UCSD-AML1 (cell line): ENCODE data around the gene ITPR1.

Experiments used
- DNase-seq: peaks from one replicate; lab custom pipeline; 2025; ENCODE audit not compliant: unreplicated experiment; lab: John Stamatoyannopoulos, UW

ITPR1 gene

GRCh38 chr3:4820296-4821121 is 327.4 kb downstream of the ITPR1 start:
- no peak for DNase-seq

DNA sequence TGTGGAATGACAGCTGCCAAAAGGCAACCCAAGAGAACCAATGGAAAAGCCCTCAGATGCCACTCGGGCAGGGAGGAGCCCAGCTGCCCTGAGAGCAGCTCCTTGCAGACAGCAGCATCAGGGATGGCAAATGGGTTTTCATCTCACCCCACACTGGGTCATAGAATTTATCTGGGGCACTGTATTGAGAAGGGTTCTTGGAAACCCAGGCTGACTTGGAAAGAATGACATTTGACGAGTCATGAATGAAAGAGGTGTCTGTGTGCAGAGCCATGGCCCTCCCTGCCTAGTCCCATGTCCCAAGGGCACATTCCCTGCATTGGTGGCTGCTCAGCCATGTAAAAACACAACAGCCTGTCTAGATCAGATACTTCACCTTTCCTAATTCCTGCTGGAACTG is 328.2 kb downstream of the ITPR1 start:
- no peak for DNase-seq

GRCh38 chr3:4821975-4822374 is 328.8 kb downstream of the ITPR1 start:
- DNase-seq = no peak

DNA sequence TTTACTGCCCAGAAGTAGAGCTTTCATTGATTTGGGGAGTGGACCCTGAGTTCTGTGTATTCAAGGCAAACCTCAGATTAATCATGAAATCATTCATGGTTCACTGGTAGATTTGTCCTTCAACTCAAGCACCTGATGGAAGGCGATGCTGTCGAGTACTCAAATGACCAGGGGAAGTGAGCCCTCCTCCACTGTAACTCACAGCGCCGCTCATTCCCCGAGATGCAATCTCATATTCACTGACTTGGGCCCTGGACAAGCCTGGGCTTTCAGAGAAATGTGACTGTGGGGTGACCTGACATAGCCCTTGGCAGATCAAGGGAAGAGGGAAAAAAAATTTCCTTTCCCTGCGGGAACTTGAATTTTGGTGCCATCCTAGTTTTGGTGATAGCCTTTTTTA is 329.4 kb downstream of the ITPR1 start:
- no peak for DNase-seq

GRCh38 chr3:4823385-4823784 is 330.2 kb downstream of the ITPR1 start:
- no peak for DNase-seq

- DNase-seq = no peak
Observed at GRCh38 chr3:4823986-4824925, 331.1 kb downstream of the ITPR1 start.

- no peak for DNase-seq
Observed at GRCh38 chr3:4824926-4825325, 331.8 kb downstream of the ITPR1 start.

DNA sequence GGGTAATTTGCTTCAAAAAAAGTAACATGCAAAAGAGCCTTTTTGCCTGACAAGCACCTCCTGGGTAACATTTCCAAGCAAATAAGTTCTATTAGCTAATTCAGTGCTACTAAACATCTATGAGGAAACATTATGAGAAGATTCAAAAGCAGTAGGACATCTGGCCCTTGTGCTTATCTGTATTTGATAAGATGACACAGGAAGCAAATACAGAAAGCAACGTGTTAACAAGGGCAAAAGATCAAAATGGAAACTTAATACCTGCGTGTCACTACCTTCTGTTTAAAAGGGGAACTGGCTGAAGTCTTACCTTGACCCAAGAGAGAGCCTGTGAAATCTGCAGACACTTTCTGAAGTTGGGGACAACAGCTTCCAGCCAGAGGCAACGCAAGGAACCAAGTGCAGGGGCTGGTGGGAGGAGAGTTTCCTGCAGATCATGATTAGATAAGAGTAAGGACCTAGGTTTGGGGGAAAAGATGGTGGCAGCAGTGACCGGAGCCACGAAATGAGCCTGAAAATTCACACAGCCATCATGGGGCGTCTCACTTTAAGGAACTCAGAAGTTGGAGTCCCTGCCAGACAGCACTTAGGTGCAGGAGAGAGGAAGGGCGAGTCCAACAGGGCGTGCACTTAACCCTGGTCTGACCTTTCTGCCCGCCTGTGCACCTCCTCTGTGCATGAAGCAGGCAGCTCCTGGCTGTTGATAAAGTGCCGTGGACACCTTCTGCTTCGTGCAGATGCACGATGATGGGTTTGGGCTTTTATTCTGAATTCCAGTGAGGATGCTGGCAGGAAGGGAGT is 332.5 kb downstream of the ITPR1 start:
- DNase-seq = no peak

GRCh38 chr3:4826237-4827100 is 333.3 kb downstream of the ITPR1 start:
- DNase-seq = no peak

- DNase-seq = no peak
Observed at GRCh38 chr3:4827767-4828166, 334.6 kb downstream of the ITPR1 start.

- DNase-seq = no peak
Observed at GRCh38 chr3:4828279-4829030, 335.3 kb downstream of the ITPR1 start.

- DNase-seq = no peak
Observed at GRCh38 chr3:4829031-4829394, 335.9 kb downstream of the ITPR1 start.

DNA sequence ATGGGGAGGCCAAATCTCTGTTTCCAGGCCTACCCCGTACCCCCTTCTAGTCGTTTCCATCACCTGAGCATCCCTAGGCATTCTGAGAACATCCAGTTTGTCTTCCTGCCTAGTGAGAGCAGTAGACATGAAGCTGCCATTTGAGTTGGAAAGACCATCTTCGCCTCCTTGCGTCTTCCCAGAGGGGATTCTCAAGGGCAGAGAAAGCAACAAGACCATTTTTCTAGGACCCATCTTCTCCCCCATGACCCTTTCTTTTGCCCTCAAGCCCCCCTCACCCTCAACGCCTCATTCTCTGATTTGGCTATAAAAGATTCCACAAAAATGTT is 337.4 kb downstream of the ITPR1 start:
- no peak for DNase-seq

DNA sequence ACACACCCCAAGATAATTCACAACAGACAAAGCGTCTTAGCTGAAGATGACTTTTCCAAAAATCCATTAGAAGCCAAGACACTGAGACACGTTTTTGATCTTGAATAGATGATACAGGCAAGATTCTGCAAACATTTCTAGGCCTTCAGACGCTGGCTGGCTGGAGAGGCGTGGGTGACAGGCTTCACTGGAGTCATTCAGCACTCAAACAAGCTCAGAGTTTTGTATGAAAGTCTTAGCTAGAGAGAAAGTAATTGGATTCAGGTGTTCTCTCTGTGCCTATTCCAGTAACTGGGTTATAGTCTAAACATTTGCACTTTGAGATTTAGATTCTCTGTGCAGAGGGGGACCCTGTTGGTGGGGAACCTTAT is 338.4 kb downstream of the ITPR1 start:
- DNase-seq = no peak

DNA sequence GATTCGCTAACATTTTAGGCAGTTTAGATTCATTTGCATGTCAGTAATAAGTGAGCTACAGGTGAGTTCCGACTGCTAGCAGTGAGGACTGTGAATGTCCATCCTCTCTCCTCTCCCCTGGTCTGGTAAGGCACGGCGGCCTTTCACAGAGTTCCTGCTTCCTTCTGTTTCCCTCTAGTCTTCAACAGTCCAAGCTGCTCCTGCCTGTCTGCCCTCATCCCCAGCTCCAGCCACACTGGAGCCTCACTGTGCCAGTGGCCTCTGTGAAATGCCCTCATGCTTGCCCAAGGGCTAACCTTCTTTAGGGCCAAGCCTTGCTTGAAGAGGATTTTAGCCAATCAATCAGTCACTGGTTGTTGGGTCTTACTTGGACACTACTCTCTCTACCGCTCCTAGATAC is 340.3 kb downstream of the ITPR1 start:
- DNase-seq = no peak

GRCh38 chr3:4834403-4834866 is 341.3 kb downstream of the ITPR1 start:
- DNase-seq = peak; percentile 59

- peak; percentile 38 for DNase-seq
Observed at GRCh38 chr3:4835616-4836043, 342.5 kb downstream of the ITPR1 start.

DNA sequence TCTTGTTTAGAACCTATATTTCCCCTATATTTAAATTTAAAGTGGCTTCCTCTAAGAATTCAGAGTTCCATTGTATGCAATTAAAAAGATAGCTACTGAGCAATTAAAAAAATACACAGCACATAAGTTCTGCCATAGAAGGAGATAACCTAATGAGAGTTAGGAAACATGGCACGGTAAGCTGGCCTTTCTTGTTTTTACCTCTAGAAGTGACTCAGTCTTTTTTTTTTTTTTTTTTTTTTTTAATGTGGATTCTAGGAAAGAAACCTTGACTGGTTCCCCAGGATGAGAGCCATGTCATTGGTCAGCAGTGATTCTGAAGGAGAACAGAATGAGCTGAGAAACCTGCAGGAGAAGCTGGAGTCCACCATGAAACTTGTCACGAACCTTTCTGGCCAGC is 343.4 kb downstream of the ITPR1 start:
- no peak for DNase-seq

DNA sequence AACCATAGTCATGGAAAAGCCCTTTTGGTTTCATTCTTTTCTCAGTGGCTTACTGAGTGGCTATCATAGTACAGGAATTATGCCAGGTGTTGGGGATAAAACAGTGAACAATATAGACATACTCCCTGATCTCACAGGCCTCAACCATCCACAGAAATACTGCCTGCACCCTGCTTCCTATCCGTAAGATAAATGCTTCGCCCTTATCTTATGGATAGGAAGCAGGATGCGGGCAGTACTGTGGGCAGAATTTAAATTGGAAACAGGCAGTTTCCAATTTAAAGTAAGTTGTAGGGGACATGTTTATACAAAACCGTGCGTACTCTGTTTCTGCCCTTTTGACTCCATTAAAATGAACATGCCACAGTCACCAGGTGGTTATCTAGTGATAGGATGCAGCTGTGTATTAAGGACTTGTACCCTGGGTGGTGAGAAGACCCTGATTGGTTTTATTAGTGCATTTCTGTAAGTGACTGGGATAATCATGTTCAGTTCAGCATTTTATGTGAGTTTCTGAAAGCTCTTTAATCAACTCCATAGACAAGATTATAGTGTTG is 344.3 kb downstream of the ITPR1 start:
- DNase-seq = no peak
